ENCODE data around the gene PEMT.
A peak's percentile ranks its signal among the peaks of the same experiment; 100 is the strongest.

GRCh38 chr17:17500999-17501605 lies 90.4 kb downstream of the PEMT start:
- TF ChIP-seq CTCF (IDR thresholded peaks at IDR 0.05), result peak; percentile 61
- TF ChIP-seq ZFX (IDR thresholded peaks at IDR 0.05; ENCODE audit: borderline replicate concordance), result no peak
